OCI-LY3 (cell line): ENCODE results near the gene ZNF808.

Source experiments
- EZH2phosphoT487 ChIP-seq: fragments of 200-600 bp; shearing (Covaris generic); IDR thresholded peaks from 2 replicates; pipeline ENCODE4 v1.6.1; 2018; ENCODE audit warnings: antibody characterized with exemption, mixed run types, low read depth
- TF ChIP-seq, protein P1 (sequence below): fragments of 200-600, 300-600 bp; sonication (generic); IDR thresholded peaks from 2 replicates; pipeline ENCODE4 v1.5.1; 2014; ENCODE audit warnings: antibody characterized with exemption, low read length, low read depth

DNA sequence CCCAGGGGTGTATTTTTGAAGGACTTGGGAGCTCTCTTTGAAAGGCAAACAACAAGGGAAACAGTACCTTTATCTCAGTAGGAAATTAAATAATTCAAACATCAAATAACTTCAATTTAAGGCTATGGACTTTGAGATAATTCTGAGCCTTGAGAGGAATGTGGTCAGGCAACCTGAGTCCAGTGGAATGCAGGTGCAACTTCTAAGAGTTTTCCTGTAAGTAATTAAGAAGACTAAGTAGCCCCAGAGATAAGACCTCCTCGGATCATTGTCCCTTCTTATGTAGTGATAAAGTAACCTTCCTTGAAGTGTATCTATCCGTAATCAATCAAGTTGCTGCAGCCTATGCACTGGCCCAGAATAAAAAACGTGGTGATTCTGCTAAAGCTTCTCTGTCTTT, 71.8 kb downstream of the ZNF808 start:
- TF ChIP-seq, protein P1, sequence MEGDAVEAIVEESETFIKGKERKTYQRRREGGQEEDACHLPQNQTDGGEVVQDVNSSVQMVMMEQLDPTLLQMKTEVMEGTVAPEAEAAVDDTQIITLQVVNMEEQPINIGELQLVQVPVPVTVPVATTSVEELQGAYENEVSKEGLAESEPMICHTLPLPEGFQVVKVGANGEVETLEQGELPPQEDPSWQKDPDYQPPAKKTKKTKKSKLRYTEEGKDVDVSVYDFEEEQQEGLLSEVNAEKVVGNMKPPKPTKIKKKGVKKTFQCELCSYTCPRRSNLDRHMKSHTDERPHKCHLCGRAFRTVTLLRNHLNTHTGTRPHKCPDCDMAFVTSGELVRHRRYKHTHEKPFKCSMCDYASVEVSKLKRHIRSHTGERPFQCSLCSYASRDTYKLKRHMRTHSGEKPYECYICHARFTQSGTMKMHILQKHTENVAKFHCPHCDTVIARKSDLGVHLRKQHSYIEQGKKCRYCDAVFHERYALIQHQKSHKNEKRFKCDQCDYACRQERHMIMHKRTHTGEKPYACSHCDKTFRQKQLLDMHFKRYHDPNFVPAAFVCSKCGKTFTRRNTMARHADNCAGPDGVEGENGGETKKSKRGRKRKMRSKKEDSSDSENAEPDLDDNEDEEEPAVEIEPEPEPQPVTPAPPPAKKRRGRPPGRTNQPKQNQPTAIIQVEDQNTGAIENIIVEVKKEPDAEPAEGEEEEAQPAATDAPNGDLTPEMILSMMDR = no peak
- no peak for TF ChIP-seq EZH2phosphoT487
